Ectodermal cell (in vitro differentiated cells): ENCODE results near the gene PPFIA1.

ENCODE experiments used
- H3K27ac ChIP-seq: 2 replicates; pipeline ENCODE4 v1.7.0; 2013; ENCODE audit warnings: mild to moderate bottlenecking, low read depth, low read length; ENCODE audit not compliant: insufficient read depth, poor library complexity, severe bottlenecking
- H3K27me3 ChIP-seq: 2 replicates; pipeline ENCODE4 v1.7.0; 2013; ENCODE audit warnings: mild to moderate bottlenecking, low read length; ENCODE audit not compliant: insufficient read depth, control insufficient read depth, poor library complexity, severe bottlenecking
- H3K36me3 ChIP-seq: one replicate; pipeline ENCODE4 v1.7.0; 2013; ENCODE audit warnings: low read length; ENCODE audit not compliant: control insufficient read depth, insufficient read depth
- H3K4me1 ChIP-seq: one replicate; pipeline ENCODE4 v1.7.0; 2013; ENCODE audit warnings: low read length; ENCODE audit not compliant: control insufficient read depth, insufficient read depth
- H3K4me3 ChIP-seq: 2 replicates; pipeline ENCODE4 v1.7.0; 2013; ENCODE audit warnings: low read depth, low read length, control low read depth; ENCODE audit not compliant: insufficient read depth
- H3K9me3 ChIP-seq: 2 replicates; pipeline ENCODE4 v1.7.0; 2013; ENCODE audit warnings: mild to moderate bottlenecking, low read length, moderate library complexity; ENCODE audit not compliant: control insufficient read depth
- WGBS, 2 experiments: methylation state at CpG; one replicate each; pipeline ENCODE4 v1.1.7; 2013; ENCODE audit warnings: missing lambda C conversion rate in 2 of 2; 5-methylcytosine and 5-hydroxymethylcytosine counted together

Gene PPFIA1

DNA sequence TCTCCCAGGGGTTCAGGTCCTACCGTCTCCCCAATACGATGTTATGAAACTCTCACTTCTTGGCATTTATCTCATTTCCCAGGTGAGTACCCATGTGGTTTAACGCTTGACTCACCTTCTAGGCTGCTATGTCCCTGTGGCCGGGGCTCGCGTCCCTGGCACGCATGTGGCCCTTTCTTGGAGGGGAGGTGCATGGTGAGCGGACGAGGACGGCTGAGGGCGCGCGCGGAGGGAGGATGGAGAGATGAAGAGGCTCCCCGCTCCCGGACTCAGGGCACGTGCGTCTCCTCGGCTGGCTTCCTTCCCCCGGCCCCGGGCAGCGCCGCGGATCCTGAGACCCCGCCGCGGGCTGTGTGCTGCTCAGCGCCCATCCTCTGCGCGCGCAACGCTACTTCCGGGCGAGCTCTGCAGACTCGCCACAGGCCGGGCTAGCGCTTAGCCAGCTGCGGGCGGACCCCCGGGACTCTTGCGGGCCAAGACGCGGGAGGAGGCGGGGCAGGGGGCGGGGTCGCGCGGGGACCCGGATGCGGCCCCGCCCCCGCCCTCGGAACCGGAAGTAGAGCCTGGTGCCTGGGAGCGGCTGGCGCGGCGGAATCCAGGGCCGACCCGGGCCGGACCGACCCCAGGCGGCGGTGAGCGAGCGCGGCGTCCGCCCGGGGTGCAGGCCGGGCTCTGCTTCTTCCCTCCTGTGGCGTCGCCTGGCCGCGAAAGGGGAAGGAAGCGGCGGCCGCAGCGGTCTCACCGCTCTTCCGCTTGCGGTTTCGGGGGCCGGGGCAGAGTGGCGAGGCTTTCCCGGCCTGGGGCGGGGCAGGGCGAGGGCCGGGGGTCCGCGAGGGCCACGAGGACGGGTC is 127.7 kb downstream of the PPFIA1 start, which contains the start of gene CTTN:
Gene CTTN (plus strand): TSS at position 547 of the 851 bp plus-strand sequence. CDS start 8,769 bp downstream, outside the sequence.
- Histone ChIP-seq H3K27ac (peak within 1 kb of the TSS; percentile 41), H3K4me1 (peaks cover 4% of the 10 kb centered on the region), H3K9me3 (no peaks in the 10 kb centered on the region), H3K27me3 (no peaks in the 10 kb centered on the region), H3K36me3 (no peaks in the 10 kb centered on the region), H3K4me3 (peak within 1 kb of the TSS; percentile 73)
- 0 to 1% methylated on average over 93 of the region's 93 CpGs for WGBS, 2 experiments

DNA sequence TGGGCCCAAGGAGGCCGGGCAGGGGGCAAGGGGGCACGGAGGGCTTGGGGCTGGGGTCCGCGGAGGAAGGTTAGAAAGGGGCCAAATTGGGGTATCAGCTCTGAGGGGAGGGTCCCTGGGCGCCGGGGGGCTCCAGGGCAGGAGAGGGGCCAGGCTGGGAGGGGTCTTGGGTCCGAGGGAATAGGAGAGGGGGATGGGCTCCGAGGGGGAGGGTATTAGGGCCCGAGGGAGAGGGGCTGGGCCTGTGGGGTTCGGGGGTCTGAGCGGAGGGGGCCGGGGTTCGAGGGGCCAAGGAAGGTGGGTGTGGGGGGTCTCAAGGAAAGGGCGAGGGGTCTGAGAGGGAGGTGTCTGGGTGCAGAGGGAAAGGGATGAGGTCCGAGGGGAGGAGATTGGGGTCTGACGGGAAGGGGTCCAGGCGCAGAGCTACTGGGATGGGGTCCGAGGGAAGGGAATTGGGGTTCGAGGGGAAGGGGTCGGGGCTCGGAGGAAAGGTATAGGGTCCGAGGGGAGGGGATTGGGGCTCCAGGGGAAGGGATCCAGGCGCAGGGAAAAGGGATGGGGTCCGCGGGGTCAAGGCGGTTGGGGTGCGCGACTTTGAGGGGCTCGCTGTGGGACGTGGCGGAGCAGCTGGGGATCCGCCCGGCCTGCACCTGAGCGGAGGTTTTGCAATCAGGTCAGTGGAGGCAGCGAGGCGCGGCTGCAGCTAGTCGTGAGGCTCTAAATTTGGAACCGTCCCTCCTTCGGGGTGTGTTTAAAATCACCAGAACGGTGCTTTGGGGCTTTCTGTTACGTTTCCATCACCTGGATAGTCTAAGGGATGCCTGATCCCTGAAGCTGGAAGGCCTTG is 128.6 kb downstream of the PPFIA1 start:
- Histone ChIP-seq H3K9me3 (no peaks in the 10 kb centered on the region), H3K4me1 (peaks cover 4% of the 10 kb centered on the region), H3K36me3 (no peaks in the 10 kb centered on the region), H3K4me3 (peak overlapping the region; percentile 73), H3K27me3 (no peaks in the 10 kb centered on the region), H3K27ac (no peak overlapping the region)
- 2 to 3% methylated on average over 42 of the region's 42 CpGs for WGBS, 2 experiments

DNA sequence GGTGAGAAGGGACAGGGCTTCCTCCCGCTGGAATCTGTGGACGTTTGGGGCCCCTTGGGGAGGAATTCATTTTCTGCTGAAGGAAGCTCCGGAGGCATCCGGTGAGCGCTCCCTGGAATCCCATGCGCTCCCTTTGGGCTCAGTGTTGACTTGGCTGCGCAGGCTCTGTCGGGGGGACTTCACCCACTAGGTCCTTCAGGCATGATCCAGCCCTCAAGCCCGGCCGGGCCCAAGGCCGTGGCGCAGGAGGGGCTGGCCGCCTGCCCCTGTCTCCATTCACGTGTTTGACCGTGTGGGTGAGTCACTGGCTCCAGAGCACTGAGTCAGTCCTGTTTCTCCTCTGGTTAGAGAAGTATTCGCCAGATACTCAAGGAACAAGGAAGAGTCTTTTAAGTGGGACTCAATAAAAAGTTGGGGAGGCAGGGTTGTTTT is 129.2 kb downstream of the PPFIA1 start:
- Histone ChIP-seq H3K4me1 (peaks cover 4% of the 10 kb centered on the region), H3K36me3 (no peaks in the 10 kb centered on the region), H3K27ac (no peak overlapping the region), H3K27me3 (no peaks in the 10 kb centered on the region), H3K9me3 (no peaks in the 10 kb centered on the region), H3K4me3 (peak overlapping the region; percentile 73)
- WGBS, 2 experiments, result 19 to 25% methylated on average over 16 of the region's 16 CpGs

DNA sequence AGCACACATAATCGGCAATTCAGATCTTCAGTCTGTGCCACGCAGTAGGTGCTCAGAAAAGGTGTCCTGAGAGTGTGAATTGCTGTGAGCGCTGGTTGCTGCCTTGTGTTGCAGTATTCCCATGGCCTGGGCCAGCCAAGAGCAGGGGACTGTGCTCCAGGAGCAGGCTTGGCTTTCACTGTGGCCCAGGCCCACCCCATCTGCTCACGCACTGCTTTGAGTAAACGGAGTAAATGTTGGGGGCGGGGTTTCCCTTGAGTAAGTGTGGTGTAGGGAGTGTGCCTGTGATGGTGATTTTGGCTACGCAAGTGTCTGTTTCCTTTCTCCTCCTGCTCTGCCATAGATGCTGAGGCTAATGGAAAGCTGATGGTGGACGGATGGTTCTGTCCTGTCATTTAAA is 130.2 kb downstream of the PPFIA1 start:
- H3K4me1 ChIP-seq, result peaks cover 4% of the 10 kb centered on the region
- H3K9me3 ChIP-seq, result no peaks in the 10 kb centered on the region
- WGBS, 2 experiments, result 83 to 89% methylated on average over 8 of the region's 8 CpGs
- H3K27me3 ChIP-seq, result no peaks in the 10 kb centered on the region
- no peak overlapping the region for H3K27ac ChIP-seq
- H3K36me3 ChIP-seq, result no peaks in the 10 kb centered on the region
- no peak overlapping the region for H3K4me3 ChIP-seq

DNA sequence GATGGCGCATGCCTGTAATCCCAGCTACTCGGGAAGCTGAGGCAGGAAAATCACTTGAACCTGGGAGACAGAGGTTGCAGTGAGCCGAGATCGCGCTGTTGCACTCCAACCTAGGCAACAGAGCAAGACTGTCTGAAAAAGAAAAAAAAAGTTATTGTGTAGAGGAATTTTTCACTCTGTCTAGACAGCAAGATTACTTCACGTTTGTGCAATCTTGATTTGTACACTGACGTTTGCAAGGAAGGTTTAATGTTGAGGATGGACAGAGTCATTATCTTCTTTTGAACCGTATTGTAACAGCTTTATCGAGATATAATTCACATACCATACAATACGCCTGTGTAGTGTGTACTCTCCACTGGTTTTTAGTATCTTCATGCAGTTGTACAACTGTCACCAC is 131.5 kb downstream of the PPFIA1 start:
- Histone ChIP-seq H3K27me3 (no peaks in the 10 kb centered on the region), H3K27ac (no peak overlapping the region), H3K4me3 (no peak overlapping the region), H3K4me1 (peaks cover 4% of the 10 kb centered on the region), H3K9me3 (no peaks in the 10 kb centered on the region), H3K36me3 (peaks cover 3% of the 10 kb centered on the region)
- 95 to 97% methylated on average over 10 of the region's 10 CpGs for WGBS, 2 experiments

DNA sequence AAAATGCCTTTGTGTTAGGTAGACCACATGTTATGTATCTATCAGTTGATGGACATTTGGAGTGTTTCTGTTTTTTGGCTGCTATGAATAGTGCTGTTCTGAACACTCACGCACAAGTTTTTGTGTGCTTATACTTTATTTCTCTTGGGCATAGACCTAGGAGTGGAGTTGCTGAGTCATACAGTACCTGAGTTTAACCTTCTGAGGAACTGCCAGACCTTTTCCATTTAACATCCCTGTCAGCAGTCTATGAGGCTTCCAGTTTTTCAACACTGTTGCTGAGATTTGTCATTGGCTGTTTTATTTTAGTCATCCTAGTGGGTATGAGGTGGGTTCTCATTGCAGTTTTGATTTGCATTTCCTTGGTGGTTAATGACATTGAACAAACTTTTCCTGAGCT is 132.2 kb downstream of the PPFIA1 start:
- H3K4me3 ChIP-seq, result no peak overlapping the region
- no peaks in the 10 kb centered on the region for H3K9me3 ChIP-seq
- no peak overlapping the region for H3K27ac ChIP-seq
- peaks cover 10% of the 10 kb centered on the region for H3K36me3 ChIP-seq
- H3K27me3 ChIP-seq, result no peaks in the 10 kb centered on the region
- WGBS, 2 experiments, result 45 to 67% methylated on average over 1 of the region's 1 CpG
- peaks cover 4% of the 10 kb centered on the region for H3K4me1 ChIP-seq

DNA sequence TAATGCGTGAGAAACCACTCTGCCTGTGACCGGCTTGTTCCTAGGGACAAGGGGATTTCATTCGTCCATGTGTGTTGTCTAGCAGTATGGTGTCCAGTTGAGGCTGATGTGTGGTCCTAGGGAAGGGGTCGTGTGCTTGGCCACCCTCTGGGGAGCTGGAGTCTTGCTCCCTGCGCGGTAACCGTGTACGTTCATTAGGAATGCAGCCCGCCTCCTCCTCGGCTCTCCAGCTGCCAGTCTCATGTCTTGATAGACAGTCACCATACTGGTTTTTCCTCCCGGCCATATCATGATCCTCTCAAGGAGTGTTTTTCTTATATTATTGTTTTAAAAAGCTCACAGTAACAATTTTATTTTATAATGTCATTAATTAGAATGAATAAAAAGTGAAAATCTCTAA is 133.8 kb downstream of the PPFIA1 start:
- Histone ChIP-seq H3K27ac (no peak overlapping the region), H3K36me3 (peaks cover 24% of the 10 kb centered on the region), H3K9me3 (no peaks in the 10 kb centered on the region), H3K27me3 (no peaks in the 10 kb centered on the region), H3K4me1 (peaks cover 4% of the 10 kb centered on the region), H3K4me3 (no peak overlapping the region)
- WGBS, 2 experiments, result 91 to 94% methylated on average over 10 to 11 of the region's 11 CpGs

DNA sequence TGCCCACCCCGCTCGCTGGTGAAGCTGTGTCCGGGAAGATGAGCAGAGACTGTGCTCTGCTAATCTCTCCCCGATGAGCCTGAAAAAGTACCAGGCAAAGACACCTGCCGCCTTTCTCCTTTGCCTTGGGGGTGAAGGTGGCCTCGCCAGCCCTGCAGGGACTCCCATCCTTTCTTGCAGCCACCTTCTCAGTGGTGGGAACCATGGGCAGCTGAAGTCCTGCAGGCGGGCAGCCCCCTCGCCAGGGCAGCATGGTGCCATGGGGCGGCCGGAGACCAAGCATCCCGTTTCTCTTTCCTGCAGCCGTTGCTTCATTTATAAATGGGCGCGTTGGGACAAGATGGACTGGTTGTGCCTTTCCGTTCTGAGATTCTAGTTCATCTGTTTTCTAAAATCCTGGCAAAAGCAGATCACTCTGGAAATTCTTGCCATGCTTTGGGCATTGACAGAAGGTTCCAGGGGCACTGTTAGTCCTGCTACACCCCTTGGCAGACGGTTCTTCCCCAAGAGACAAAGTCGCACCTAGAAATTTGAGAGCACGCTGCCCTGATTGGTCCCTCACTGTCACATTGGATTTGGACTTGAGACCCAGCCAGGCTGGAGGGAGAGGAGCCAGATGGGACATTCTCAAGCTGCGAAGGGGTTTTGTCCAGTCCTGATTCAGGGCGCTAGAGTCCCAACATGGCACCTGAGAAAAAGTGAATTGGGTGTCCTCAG is 135.3 kb downstream of the PPFIA1 start:
- Histone ChIP-seq H3K9me3 (no peaks in the 10 kb centered on the region), H3K36me3 (peaks cover 40% of the 10 kb centered on the region), H3K27me3 (no peaks in the 10 kb centered on the region), H3K27ac (no peak overlapping the region), H3K4me1 (no peaks in the 10 kb centered on the region), H3K4me3 (no peak overlapping the region)
- 95 to 96% methylated on average over 20 of the region's 20 CpGs for WGBS, 2 experiments

DNA sequence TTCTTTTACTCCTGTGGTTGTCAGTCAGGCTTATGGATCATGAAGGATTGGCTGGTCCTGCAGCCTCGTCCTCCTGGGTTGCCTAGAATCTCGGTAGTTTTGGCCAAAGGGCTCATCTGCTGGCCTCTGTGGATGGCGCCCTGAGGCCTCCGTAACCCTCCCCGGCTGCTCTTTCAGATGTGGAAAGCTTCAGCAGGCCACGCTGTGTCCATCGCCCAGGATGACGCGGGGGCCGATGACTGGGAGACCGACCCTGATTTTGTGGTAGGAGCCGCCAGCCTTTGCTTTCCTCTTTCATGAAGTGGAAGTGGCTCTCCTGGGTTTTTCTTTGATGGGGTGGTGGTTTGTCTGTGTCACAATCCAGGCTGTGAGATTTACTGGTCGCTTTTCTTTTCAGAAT is 136.6 kb downstream of the PPFIA1 start:
- Histone ChIP-seq H3K27ac (peak overlapping the region; percentile 16), H3K9me3 (no peaks in the 10 kb centered on the region), H3K4me1 (no peaks in the 10 kb centered on the region), H3K27me3 (no peaks in the 10 kb centered on the region), H3K4me3 (no peak overlapping the region), H3K36me3 (peaks cover 52% of the 10 kb centered on the region)
- 88 to 91% methylated on average over 13 of the region's 13 CpGs for WGBS, 2 experiments
